DOHH2 (cell line): Measurements from ENCODE around the gene TMEM131.

ENCODE experiments used
- H3F3A ChIP-seq: fragments of 200-600 bp; sonication (generic), shearing (Covaris generic); 2 replicates; pipeline ENCODE4 v1.6.0; 2016; ENCODE audit warnings: antibody characterized with exemption, mild to moderate bottlenecking; ENCODE audit not compliant: control insufficient read depth, insufficient read depth
- H3K27ac ChIP-seq: fragments of 200-600 bp; sonication (generic); 2 replicates; pipeline ENCODE4 v1.5.1; 2014; ENCODE audit warnings: low read depth, mild to moderate bottlenecking, low read length, moderate library complexity
- H3K27me3 ChIP-seq: fragments of 200-600 bp; sonication (generic); 2 replicates; pipeline ENCODE4 v1.6.1; 2014; ENCODE audit warnings: mild to moderate bottlenecking, low read length, mixed read lengths; ENCODE audit not compliant: control insufficient read depth
- H3K36me3 ChIP-seq: fragments of 200-600 bp; sonication (generic); 2 replicates; pipeline ENCODE4 v1.6.1; 2014; ENCODE audit warnings: mild to moderate bottlenecking, low read length, moderate library complexity, mixed read lengths; ENCODE audit not compliant: control insufficient read depth
- H3K4me1 ChIP-seq: fragments of 200-600 bp; sonication (generic); 2 replicates; pipeline ENCODE4 v1.6.1; 2014; ENCODE audit warnings: mild to moderate bottlenecking, low read length, mixed read lengths; ENCODE audit not compliant: control insufficient read depth
- H3K4me2 ChIP-seq: fragments of 200-600 bp; sonication (generic); 2 replicates; pipeline ENCODE4 v1.6.0; 2014; ENCODE audit warnings: mild to moderate bottlenecking, low read length, moderate library complexity
- H3K4me3 ChIP-seq: fragments of 200-600 bp; sonication (generic); 2 replicates; pipeline ENCODE4 v1.5.1; 2014; ENCODE audit warnings: mild to moderate bottlenecking, low read length, mixed read lengths
- H3K79me2 ChIP-seq: fragments of 200-600 bp; sonication (generic); 2 replicates; pipeline ENCODE4 v1.6.1; 2014; ENCODE audit warnings: mild to moderate bottlenecking, low read length, mixed read lengths; ENCODE audit not compliant: control insufficient read depth
- H3K9me2 ChIP-seq: fragments of 200-600 bp; sonication (generic); replicated peaks from 2 replicates; pipeline ENCODE4 v1.6.1; 2014; ENCODE audit warnings: mild to moderate bottlenecking, low read length, mixed read lengths; ENCODE audit not compliant: control insufficient read depth
- H3K9me3 ChIP-seq: fragments of 200-600 bp; sonication (generic); 2 replicates; pipeline ENCODE4 v1.6.1; 2014; ENCODE audit warnings: antibody characterized with exemption, low read length, mixed read lengths; ENCODE audit not compliant: control insufficient read depth, insufficient read depth
- H4K20me1 ChIP-seq: fragments of 200-600 bp; sonication (generic); 2 replicates; pipeline ENCODE4 v1.6.0; 2014; ENCODE audit warnings: low read depth, mild to moderate bottlenecking, antibody characterized with exemption, low read length, moderate library complexity; ENCODE audit not compliant: control insufficient read depth, insufficient read depth
- EZH2phosphoT487 ChIP-seq: fragments of 200-600 bp; sonication (generic); IDR thresholded peaks from 2 replicates; pipeline ENCODE4 v1.6.1; 2017; ENCODE audit warnings: borderline replicate concordance, mild to moderate bottlenecking, antibody characterized with exemption, low read length, moderate library complexity, mixed read lengths
- TF ChIP-seq, protein P1 (sequence below): fragments of 200-600 bp; sonication (generic); IDR thresholded peaks from one replicate; pipeline ENCODE4 v1.5.1; 2014; ENCODE audit warnings: antibody characterized with exemption, mild to moderate bottlenecking, low read depth, low read length; ENCODE audit not compliant: poor library complexity, severe bottlenecking

TMEM131 gene

DNA sequence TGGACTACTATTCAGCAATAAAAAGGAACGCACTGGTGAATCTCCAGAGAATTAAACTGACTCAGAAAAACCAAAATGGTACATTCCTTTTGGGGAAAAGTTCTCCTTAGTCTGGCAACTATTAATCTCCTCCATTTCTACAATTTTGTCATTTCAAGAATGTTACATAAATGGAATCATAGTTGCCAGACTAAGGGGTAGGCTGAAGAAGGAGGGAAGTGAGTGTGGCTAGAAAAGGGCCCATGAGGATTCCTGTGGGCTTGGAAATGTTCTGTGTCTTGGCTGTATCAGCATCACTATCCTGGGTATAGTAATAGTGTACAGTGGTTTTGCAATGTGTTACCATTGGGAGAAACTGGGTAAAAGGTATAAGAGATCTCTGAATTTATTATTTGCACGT lies 209.9 kb downstream of the TMEM131 start:
- no peaks in the 10 kb centered on the region for H3K79me2 ChIP-seq
- no peak overlapping the region for H3K4me2 ChIP-seq
- H3K27ac ChIP-seq = no peak overlapping the region
- no peak for TF ChIP-seq EZH2phosphoT487
- TF ChIP-seq, protein P1, sequence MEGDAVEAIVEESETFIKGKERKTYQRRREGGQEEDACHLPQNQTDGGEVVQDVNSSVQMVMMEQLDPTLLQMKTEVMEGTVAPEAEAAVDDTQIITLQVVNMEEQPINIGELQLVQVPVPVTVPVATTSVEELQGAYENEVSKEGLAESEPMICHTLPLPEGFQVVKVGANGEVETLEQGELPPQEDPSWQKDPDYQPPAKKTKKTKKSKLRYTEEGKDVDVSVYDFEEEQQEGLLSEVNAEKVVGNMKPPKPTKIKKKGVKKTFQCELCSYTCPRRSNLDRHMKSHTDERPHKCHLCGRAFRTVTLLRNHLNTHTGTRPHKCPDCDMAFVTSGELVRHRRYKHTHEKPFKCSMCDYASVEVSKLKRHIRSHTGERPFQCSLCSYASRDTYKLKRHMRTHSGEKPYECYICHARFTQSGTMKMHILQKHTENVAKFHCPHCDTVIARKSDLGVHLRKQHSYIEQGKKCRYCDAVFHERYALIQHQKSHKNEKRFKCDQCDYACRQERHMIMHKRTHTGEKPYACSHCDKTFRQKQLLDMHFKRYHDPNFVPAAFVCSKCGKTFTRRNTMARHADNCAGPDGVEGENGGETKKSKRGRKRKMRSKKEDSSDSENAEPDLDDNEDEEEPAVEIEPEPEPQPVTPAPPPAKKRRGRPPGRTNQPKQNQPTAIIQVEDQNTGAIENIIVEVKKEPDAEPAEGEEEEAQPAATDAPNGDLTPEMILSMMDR = no peak
- H3K36me3 ChIP-seq = peaks cover 13% of the 10 kb centered on the region
- no peaks in the 10 kb centered on the region for H3F3A ChIP-seq
- H3K27me3 ChIP-seq = no peaks in the 10 kb centered on the region
- no peak overlapping the region for H3K4me3 ChIP-seq
- no peaks in the 10 kb centered on the region for H4K20me1 ChIP-seq
- no peaks in the 10 kb centered on the region for H3K4me1 ChIP-seq
- H3K9me2 ChIP-seq = no peaks in the 10 kb centered on the region
- H3K9me3 ChIP-seq = no peaks in the 10 kb centered on the region

DNA sequence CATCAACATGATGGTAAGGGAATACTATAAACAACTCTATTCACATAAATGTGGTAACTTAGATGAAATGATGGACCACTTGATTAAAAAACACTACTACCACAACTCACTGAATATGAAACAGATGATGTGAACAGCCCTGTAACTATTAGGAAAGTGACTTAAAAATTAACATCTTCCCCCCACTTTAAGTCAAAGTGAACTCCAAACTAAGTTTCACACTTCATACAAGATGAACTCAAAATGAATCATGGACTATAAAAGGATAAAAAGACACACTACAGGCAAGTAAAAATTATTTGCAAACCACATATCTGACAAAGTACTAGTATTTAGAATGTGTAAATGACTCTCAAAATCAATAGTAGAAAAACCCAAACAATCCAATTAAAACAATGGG lies 210.8 kb downstream of the TMEM131 start:
- Histone ChIP-seq H3K4me2 (no peak overlapping the region), H3K9me2 (no peaks in the 10 kb centered on the region), H3F3A (no peaks in the 10 kb centered on the region), H3K79me2 (no peaks in the 10 kb centered on the region), H4K20me1 (no peaks in the 10 kb centered on the region), H3K36me3 (peaks cover 16% of the 10 kb centered on the region), H3K4me1 (no peaks in the 10 kb centered on the region), H3K27ac (no peak overlapping the region), H3K27me3 (no peaks in the 10 kb centered on the region), H3K4me3 (no peak overlapping the region), H3K9me3 (no peaks in the 10 kb centered on the region)
- TF ChIP-seq, protein P1 = no peak

DNA sequence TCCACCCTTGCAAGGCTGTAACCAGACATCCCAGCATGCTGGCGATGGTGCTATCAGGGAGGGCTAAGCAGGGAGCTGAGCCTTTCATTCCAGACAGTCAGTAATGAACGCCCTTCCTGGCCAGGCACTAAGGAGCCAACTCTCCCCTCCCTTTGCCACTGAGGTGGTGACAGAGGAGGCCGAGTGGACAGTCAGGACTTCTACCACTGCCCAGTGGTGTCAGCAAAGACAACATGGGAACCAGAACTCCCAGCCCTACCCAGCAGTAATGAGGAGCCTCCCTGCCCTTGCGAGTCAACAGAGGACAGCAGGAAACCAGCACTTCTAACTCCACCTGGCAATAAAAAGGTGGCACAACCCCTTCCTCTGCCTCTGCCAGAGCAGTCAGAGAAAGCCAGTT lies 213.8 kb downstream of the TMEM131 start:
- no peaks in the 10 kb centered on the region for H4K20me1 ChIP-seq
- H3K79me2 ChIP-seq = no peaks in the 10 kb centered on the region
- no peaks in the 10 kb centered on the region for H3K9me2 ChIP-seq
- peaks cover 25% of the 10 kb centered on the region for H3K36me3 ChIP-seq
- TF ChIP-seq, protein P1 = no peak
- TF ChIP-seq EZH2phosphoT487 = no peak
- no peak overlapping the region for H3K4me2 ChIP-seq
- no peak overlapping the region for H3K27ac ChIP-seq
- no peaks in the 10 kb centered on the region for H3K9me3 ChIP-seq
- no peaks in the 10 kb centered on the region for H3K27me3 ChIP-seq
- H3K4me3 ChIP-seq = no peak overlapping the region
- no peaks in the 10 kb centered on the region for H3K4me1 ChIP-seq
- H3F3A ChIP-seq = no peaks in the 10 kb centered on the region

DNA sequence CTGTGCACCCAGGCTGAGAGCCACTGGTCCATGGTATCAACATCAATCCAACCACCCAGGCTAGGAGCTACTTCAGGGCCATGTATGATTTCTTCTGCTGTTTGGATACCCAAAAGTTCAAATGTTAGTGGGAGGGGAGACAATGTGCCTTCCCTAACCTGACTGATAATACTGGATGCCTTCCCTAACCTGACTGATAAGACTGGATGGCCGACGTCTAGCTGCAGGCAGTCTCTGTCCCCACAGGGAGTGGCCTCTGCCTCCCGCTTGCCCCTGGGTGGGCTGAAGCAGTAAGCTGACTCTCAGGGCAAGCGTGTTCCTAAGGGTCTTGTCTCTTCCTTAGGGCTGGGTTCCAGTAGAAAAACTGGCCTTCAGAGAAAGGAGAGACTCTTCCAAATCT lies 216.6 kb downstream of the TMEM131 start:
- H3K9me3 ChIP-seq = no peaks in the 10 kb centered on the region
- H3K79me2 ChIP-seq = no peaks in the 10 kb centered on the region
- no peaks in the 10 kb centered on the region for H3K4me1 ChIP-seq
- no peaks in the 10 kb centered on the region for H3K9me2 ChIP-seq
- H3K27me3 ChIP-seq = no peaks in the 10 kb centered on the region
- peaks cover 40% of the 10 kb centered on the region for H3K36me3 ChIP-seq
- H3K4me2 ChIP-seq = no peak overlapping the region
- TF ChIP-seq EZH2phosphoT487 = no peak
- TF ChIP-seq, protein P1 = no peak
- no peak overlapping the region for H3K27ac ChIP-seq
- no peaks in the 10 kb centered on the region for H4K20me1 ChIP-seq
- no peak overlapping the region for H3K4me3 ChIP-seq
- no peaks in the 10 kb centered on the region for H3F3A ChIP-seq
